C1 segment of cervical spinal cord (tissue), 14 donors: ENCODE results near the gene ZNF620.
"Not testable (repeated sequence)": the region's sequence is repeated elsewhere in the genome, so short reads cannot be mapped to it uniquely, and the experiment has no call there.

Source experiments
- DNase-seq, 14 donors: peaks; one replicate each; lab custom pipeline; 2025; lab: John Stamatoyannopoulos, UW

Gene ZNF620

GRCh38 chr3:40505599-40506462 lies at the start of gene ZNF620:
Gene ZNF620 (plus strand): TSS chr3:40506039. CDS start chr3:40506353, 314 bp downstream.
- peak in 13 of 14 donors; percentile 10 to 81 (median 52) for DNase-seq

- no peak for DNase-seq
Measured at GRCh38 chr3:40456279-40456939, 49.4 kb upstream of the ZNF620 start.

GRCh38 chr3:40456940-40457823 lies 48.7 kb upstream of the ZNF620 start, which contains the start of gene RPL14:
Gene RPL14 (plus strand): TSS chr3:40457339. CDS start chr3:40457472, 133 bp downstream.
- DNase-seq, result peak; percentile 54 to 95 (median 93)

GRCh38 chr3:40458473-40458872 lies 47.4 kb upstream of the ZNF620 start:
- DNase-seq, result no peak

- DNase-seq, result not testable (repeated sequence)
Measured at GRCh38 chr3:40460481-40460880, 45.4 kb upstream of the ZNF620 start.

- no peak for DNase-seq
Measured at GRCh38 chr3:40461161-40461560, 44.7 kb upstream of the ZNF620 start.

GRCh38 chr3:40462838-40463237 lies 43.0 kb upstream of the ZNF620 start:
- not testable (repeated sequence) for DNase-seq

GRCh38 chr3:40463579-40463978 lies 42.3 kb upstream of the ZNF620 start:
- no peak for DNase-seq

- no peak for DNase-seq
Measured at GRCh38 chr3:40464339-40465110, 41.3 kb upstream of the ZNF620 start.

GRCh38 chr3:40465111-40465407 lies 40.8 kb upstream of the ZNF620 start:
- DNase-seq, result no peak

GRCh38 chr3:40465456-40465855 lies 40.4 kb upstream of the ZNF620 start:
- DNase-seq, result no peak

- no peak for DNase-seq
Measured at GRCh38 chr3:40468018-40468417, 37.8 kb upstream of the ZNF620 start.

- no peak for DNase-seq
Measured at GRCh38 chr3:40470701-40471100, 35.1 kb upstream of the ZNF620 start.

GRCh38 chr3:40476478-40477470 lies 29.1 kb upstream of the ZNF620 start, which contains the start of gene ZNF619:
Gene ZNF619 (plus strand): TSS chr3:40477122. CDS start chr3:40477980, 858 bp downstream.
- DNase-seq, result peak in 13 of 14 donors; percentile 17 to 74 (median 46)

- peak in 1 of 14 donors; percentile 23 for DNase-seq
Measured at GRCh38 chr3:40477666-40478065, 28.2 kb upstream of the ZNF620 start.

GRCh38 chr3:40487172-40487571 lies 18.7 kb upstream of the ZNF620 start:
- DNase-seq, result no peak

GRCh38 chr3:40490916-40491315 lies 14.9 kb upstream of the ZNF620 start:
- DNase-seq, result no peak

GRCh38 chr3:40494698-40495097 lies 11.1 kb upstream of the ZNF620 start:
- DNase-seq, result no peak

- DNase-seq, result no peak
Measured at GRCh38 chr3:40497288-40497687, 8.6 kb upstream of the ZNF620 start.

GRCh38 chr3:40499952-40500351 lies 5.9 kb upstream of the ZNF620 start:
- DNase-seq, result no peak
